ENCODE measurements around the gene CLDN5. TPM values are rescaled to one million over a fixed set of nuclear protein-coding genes. Genes with fewer than 3 reads are reported as not detected.

The CLDN5 gene
- total RNA-seq, 1 donor from 2014 or later: 27.5 TPM

- DNase-seq (ENCODE audit: low spot score): no peak
Measured at GRCh38 chr22:19480789-19481188, 43.4 kb downstream of the CLDN5 start.

GRCh38 chr22:19480173-19480568, 44.0 kb downstream of the CLDN5 start:
- no peak for DNase-seq (ENCODE audit: low spot score)

- DNase-seq (ENCODE audit: low spot score): peak; percentile 98
Measured at GRCh38 chr22:19479355-19480172, 44.6 kb downstream of the CLDN5 start, which contains the start of gene CDC45. Gene CDC45, plus strand, starts transcription at chr22:19479920. Its CDS starts 49 bp downstream, at chr22:19479969.

- peak; percentile 70 for DNase-seq (ENCODE audit: low spot score)
Measured at GRCh38 chr22:19478901-19479354, 45.3 kb downstream of the CLDN5 start, which contains the start of gene UFD1. Gene UFD1, minus strand, starts transcription at chr22:19479193. Its CDS starts 108 bp downstream, at chr22:19479085.

GRCh38 chr22:19478045-19478900, 45.9 kb downstream of the CLDN5 start:
- no peak for DNase-seq (ENCODE audit: low spot score)

- no peak for DNase-seq (ENCODE audit: low spot score)
Measured at GRCh38 chr22:19477321-19478044, 46.7 kb downstream of the CLDN5 start.

GRCh38 chr22:19476023-19476422, 48.2 kb downstream of the CLDN5 start:
- DNase-seq (ENCODE audit: low spot score): no peak

- no peak for DNase-seq (ENCODE audit: low spot score)
Measured at GRCh38 chr22:19473578-19473977, 50.6 kb downstream of the CLDN5 start.

Other genes starting within 250 kb of the CLDN5 start
- gene CLTCL1, start 232.7 kb downstream of the CLDN5 start, total RNA-seq: 3.4 TPM
- gene HIRA, start 92.7 kb downstream of the CLDN5 start, total RNA-seq: 25.2 TPM
- gene MRPL40, start 91.9 kb downstream of the CLDN5 start, total RNA-seq: 25.7 TPM
- gene C22orf39, start 76.7 kb downstream of the CLDN5 start, total RNA-seq: 33.3 TPM
- gene UFD1, start 45.2 kb downstream of the CLDN5 start, total RNA-seq: 50.4 TPM
- 1.6 TPM for gene CDC45, start 44.5 kb downstream of the CLDN5 start, total RNA-seq
- gene SEPTIN5, start 190.1 kb upstream of the CLDN5 start, total RNA-seq: 20.5 TPM
- 5.4 TPM for gene GP1BB, start 199.1 kb upstream of the CLDN5 start, total RNA-seq
- 3.9 TPM for gene TBX1, start 236.4 kb upstream of the CLDN5 start, total RNA-seq

Measured in mucosa of gallbladder (tissue), 1 donor.